Liver (tissue), 9 donors: ENCODE measurements around the gene KRT80. TPM values are rescaled to one million over a fixed set of nuclear protein-coding genes. Genes with fewer than 3 reads are reported as not detected.
A peak's percentile ranks its signal among the peaks of the same experiment; 100 is the strongest.

Source experiments
- DNase-seq: peaks from one replicate; pipeline ENCODE4 v3.0.0-alpha.2; 2017; ENCODE audit warnings: low spot score
- H3K27ac ChIP-seq, 2 donors: one replicate each; pipeline ENCODE4 v1.7.0; 2013; ENCODE audit warnings: inconsistent platforms in 2 of 2, low read length in 2 of 2, control low read depth in 1 of 2, low read depth in 1 of 2, mild to moderate bottlenecking in 1 of 2
- H3K27me3 ChIP-seq, 4 donors: one replicate each; pipeline versions ENCODE4 v1.6.1 to v1.7.0; 2013; ENCODE audit warnings: low read length in 3 of 4, inconsistent platforms in 1 of 4, mild to moderate bottlenecking in 1 of 4, moderate library complexity in 1 of 4; ENCODE audit not compliant: control insufficient read depth in 4 of 4, insufficient read depth in 4 of 4
- H3K36me3 ChIP-seq, 4 donors: one replicate each; pipeline versions ENCODE4 v1.6.1 to v1.7.0; 2013; ENCODE audit warnings: low read length in 3 of 4, mild to moderate bottlenecking in 3 of 4, low read depth in 1 of 4, moderate library complexity in 1 of 4; ENCODE audit not compliant: control insufficient read depth in 4 of 4, insufficient read depth in 3 of 4
- H3K4me1 ChIP-seq, 4 donors: one replicate each; pipeline versions ENCODE4 v1.6.1 to v1.7.0; 2013; ENCODE audit warnings: low read length in 3 of 4, mild to moderate bottlenecking in 3 of 4, moderate library complexity in 1 of 4; ENCODE audit not compliant: control insufficient read depth in 4 of 4, insufficient read depth in 4 of 4
- H3K4me3 ChIP-seq, 3 donors: one replicate each; pipeline versions ENCODE4 v1.6.1 to v1.7.0; 2013; ENCODE audit warnings: low read length in 3 of 3, control low read depth in 1 of 3, low read depth in 1 of 3, mild to moderate bottlenecking in 1 of 3
- H3K9ac ChIP-seq, 2 donors: one replicate each; pipeline ENCODE4 v1.7.0; 2013; ENCODE audit warnings: low read length in 2 of 2, mild to moderate bottlenecking in 2 of 2, moderate library complexity in 2 of 2, control low read depth in 1 of 2, low read depth in 1 of 2
- H3K9me3 ChIP-seq, 4 donors: one replicate each; pipeline versions ENCODE4 v1.6.1 to v1.7.0; 2013; ENCODE audit warnings: low read length in 3 of 4; ENCODE audit not compliant: control insufficient read depth in 4 of 4
- EGR1 ChIP-seq, 2 donors: IDR thresholded peaks; 2 replicates each; pipeline ENCODE4 v1.6.1; 2016 to 2018; ENCODE audit warnings: antibody characterized with exemption in 2 of 2, low read depth in 2 of 2
- HNF4A ChIP-seq, 2 donors: conservative IDR thresholded peaks; 2 replicates each; pipeline ENCODE4 v1.6.1; 2016; ENCODE audit warnings: antibody characterized with exemption in 2 of 2, mild to moderate bottlenecking in 2 of 2
- HNF4G ChIP-seq: IDR thresholded peaks from 2 replicates; pipeline ENCODE4 v1.6.1; 2016; ENCODE audit warnings: antibody characterized with exemption
- JUND ChIP-seq, 2 donors: IDR thresholded peaks; 2 replicates each; pipeline ENCODE4 v1.6.1; 2016; ENCODE audit warnings: antibody characterized with exemption in 2 of 2
- NR2F2 ChIP-seq: IDR thresholded peaks from 2 replicates; pipeline ENCODE4 v1.6.1; 2016; ENCODE audit warnings: antibody characterized with exemption
- RAD21 ChIP-seq, 2 donors: IDR thresholded peaks; 2 replicates each; pipeline ENCODE4 v1.6.1; 2016; ENCODE audit warnings: antibody characterized with exemption in 2 of 2, mild to moderate bottlenecking in 2 of 2
- RXRA ChIP-seq, 2 donors: IDR thresholded peaks; 2 replicates each; pipeline ENCODE4 v1.6.1; 2017 to 2018; ENCODE audit warnings: antibody characterized with exemption in 2 of 2, mild to moderate bottlenecking in 1 of 2
- SP1 ChIP-seq: IDR thresholded peaks from 2 replicates; pipeline ENCODE4 v1.6.1; 2018; ENCODE audit warnings: antibody characterized with exemption, mild to moderate bottlenecking
- TAF1 ChIP-seq: conservative IDR thresholded peaks from 2 replicates; pipeline ENCODE4 v1.6.1; 2016; ENCODE audit warnings: antibody characterized with exemption, mild to moderate bottlenecking
- YY1 ChIP-seq: IDR thresholded peaks from 2 replicates; pipeline ENCODE4 v1.6.1; 2016; ENCODE audit warnings: antibody characterized with exemption, mild to moderate bottlenecking
- WGBS: extraction: QIAGEN DNeasy Blood & Tissue Kit; methylation state at CpG from one replicate; pipeline ENCODE4 v1.1.7; 2013; 5-methylcytosine and 5-hydroxymethylcytosine counted together
- polyA plus RNA-seq, 2 donors: library from polyadenylated mRNA; stranded (reverse) in 1 of 2; unstranded in 1 of 2; fragments of 200-250 nt in 1 of 2; fragments of >200 nt in 1 of 2; fragmentation: Nextera tagmentation in 1 of 2; extraction: Ambion mirVana in 1 of 2; gene quantifications; one replicate each; pipeline versions ENCODE4 v1.2.1 to v1.2.3, GENCODE V29; 2013 to 2015
- total RNA-seq, 2 donors: library from RNA; depleted of rRNA; stranded (reverse); fragments of >200 nt; gene quantifications; one replicate each; pipeline ENCODE4 v1.2.3, GENCODE V29; 2014
- TF ChIP-seq, protein P1 (sequence below): fragments of 150-350 bp; IDR thresholded peaks from 2 replicates; pipeline ENCODE4 v1.5.1; 2017; ENCODE audit warnings: improper control_type of control experiment, low read depth, low read length; ENCODE audit not compliant: missing input control
- TF ChIP-seq, protein P2 (sequence below): IDR thresholded peaks from 2 replicates; pipeline ENCODE4 v1.6.1; 2016; ENCODE audit warnings: antibody characterized with exemption, mild to moderate bottlenecking
- TF ChIP-seq, protein P3 (sequence below): IDR thresholded peaks from 2 replicates; pipeline ENCODE4 v1.6.1; 2016; ENCODE audit warnings: antibody characterized with exemption
- TF ChIP-seq, protein P4 (sequence below): IDR thresholded peaks from 2 replicates; pipeline ENCODE4 v1.6.1; 2016; ENCODE audit warnings: antibody characterized with exemption
- donor health status: healthy.
- donor health status: healthy.
- donor health status: healthy.
- donor health status: healthy.
- donor health status: healthy.

The KRT80 gene
- total and polyA plus RNA-seq, 4 donors: 0.04 to 0.12 (median 0.07) TPM

DNA sequence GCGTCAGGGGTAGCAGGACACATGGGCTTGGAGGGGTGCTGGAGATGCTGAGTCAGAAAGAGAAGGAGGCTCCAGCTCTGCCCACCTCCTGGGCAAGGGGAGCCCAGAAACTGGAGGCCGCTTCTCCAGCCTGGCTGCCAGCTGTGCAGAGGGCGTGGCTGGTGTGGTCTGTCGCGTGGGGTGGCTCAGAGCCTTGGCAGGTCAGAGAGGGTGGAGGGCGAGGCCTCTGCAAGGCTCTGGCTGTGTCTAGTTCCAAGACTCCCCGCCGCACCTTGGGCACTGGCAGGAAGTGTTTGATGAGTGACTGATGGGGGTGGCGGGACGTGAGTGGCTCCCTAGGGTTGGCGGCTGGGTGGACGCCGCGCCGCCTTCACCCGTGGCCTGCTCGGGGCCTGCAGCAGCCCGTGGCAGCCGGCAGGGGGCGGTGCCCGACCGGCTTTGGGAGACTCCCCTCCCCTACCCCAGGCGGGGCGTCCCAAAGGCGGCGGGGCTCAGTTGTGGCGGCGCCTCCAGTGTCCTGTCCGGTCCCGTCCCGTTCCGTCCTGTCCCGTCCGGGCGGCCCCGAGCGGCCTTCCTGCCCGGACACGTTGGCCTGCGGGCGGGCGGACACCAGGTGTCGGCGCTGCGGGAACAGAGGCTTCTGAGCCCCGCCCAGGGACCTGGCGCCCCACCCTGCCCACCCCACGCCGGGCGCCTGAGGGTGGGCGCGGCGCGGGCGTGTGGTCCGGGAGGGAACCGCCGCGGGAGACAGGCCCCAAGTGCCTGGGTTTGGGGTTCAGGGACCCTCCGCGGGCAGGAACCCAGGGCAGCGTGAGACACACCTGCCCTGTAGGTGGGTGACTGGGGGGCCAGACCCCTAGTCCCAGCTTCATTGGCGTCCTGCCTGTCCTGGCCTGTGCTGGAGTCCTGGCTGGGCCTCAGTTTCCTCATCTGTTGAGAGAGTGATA, 39.7 kb downstream of the KRT80 start:
- H3K9ac ChIP-seq: no peak overlapping the region
- no peaks in the 10 kb centered on the region for H3K9me3 ChIP-seq
- H3K27me3 ChIP-seq: no peaks in the 10 kb centered on the region
- peaks cover 0 to 2% (median under 1%) of the 10 kb centered on the region in 4 donors for H3K4me1 ChIP-seq
- 17% methylated on average over 63 of the region's 63 CpGs for WGBS
- DNase-seq: peak; percentile 54
- no peak overlapping the region for H3K27ac ChIP-seq
- peak in 1 of 2 donors; percentile 75 for TF ChIP-seq RAD21 (IDR thresholded peaks at IDR 0.05)
- no peak for TF ChIP-seq EGR1 (IDR thresholded peaks at IDR 0.05; ENCODE audit: low read depth in 2 of 2)
- no peak for TF ChIP-seq HNF4A (conservative IDR thresholded peaks at IDR 0.05)
- TF ChIP-seq, protein P1, sequence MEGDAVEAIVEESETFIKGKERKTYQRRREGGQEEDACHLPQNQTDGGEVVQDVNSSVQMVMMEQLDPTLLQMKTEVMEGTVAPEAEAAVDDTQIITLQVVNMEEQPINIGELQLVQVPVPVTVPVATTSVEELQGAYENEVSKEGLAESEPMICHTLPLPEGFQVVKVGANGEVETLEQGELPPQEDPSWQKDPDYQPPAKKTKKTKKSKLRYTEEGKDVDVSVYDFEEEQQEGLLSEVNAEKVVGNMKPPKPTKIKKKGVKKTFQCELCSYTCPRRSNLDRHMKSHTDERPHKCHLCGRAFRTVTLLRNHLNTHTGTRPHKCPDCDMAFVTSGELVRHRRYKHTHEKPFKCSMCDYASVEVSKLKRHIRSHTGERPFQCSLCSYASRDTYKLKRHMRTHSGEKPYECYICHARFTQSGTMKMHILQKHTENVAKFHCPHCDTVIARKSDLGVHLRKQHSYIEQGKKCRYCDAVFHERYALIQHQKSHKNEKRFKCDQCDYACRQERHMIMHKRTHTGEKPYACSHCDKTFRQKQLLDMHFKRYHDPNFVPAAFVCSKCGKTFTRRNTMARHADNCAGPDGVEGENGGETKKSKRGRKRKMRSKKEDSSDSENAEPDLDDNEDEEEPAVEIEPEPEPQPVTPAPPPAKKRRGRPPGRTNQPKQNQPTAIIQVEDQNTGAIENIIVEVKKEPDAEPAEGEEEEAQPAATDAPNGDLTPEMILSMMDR: peak; percentile 73
- TF ChIP-seq, protein P2, sequence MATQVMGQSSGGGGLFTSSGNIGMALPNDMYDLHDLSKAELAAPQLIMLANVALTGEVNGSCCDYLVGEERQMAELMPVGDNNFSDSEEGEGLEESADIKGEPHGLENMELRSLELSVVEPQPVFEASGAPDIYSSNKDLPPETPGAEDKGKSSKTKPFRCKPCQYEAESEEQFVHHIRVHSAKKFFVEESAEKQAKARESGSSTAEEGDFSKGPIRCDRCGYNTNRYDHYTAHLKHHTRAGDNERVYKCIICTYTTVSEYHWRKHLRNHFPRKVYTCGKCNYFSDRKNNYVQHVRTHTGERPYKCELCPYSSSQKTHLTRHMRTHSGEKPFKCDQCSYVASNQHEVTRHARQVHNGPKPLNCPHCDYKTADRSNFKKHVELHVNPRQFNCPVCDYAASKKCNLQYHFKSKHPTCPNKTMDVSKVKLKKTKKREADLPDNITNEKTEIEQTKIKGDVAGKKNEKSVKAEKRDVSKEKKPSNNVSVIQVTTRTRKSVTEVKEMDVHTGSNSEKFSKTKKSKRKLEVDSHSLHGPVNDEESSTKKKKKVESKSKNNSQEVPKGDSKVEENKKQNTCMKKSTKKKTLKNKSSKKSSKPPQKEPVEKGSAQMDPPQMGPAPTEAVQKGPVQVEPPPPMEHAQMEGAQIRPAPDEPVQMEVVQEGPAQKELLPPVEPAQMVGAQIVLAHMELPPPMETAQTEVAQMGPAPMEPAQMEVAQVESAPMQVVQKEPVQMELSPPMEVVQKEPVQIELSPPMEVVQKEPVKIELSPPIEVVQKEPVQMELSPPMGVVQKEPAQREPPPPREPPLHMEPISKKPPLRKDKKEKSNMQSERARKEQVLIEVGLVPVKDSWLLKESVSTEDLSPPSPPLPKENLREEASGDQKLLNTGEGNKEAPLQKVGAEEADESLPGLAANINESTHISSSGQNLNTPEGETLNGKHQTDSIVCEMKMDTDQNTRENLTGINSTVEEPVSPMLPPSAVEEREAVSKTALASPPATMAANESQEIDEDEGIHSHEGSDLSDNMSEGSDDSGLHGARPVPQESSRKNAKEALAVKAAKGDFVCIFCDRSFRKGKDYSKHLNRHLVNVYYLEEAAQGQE: no peak
- H3K4me3 ChIP-seq: peak overlapping the region in 1 of 3 donors; percentile 38
- no peaks in the 10 kb centered on the region for H3K36me3 ChIP-seq

DNA sequence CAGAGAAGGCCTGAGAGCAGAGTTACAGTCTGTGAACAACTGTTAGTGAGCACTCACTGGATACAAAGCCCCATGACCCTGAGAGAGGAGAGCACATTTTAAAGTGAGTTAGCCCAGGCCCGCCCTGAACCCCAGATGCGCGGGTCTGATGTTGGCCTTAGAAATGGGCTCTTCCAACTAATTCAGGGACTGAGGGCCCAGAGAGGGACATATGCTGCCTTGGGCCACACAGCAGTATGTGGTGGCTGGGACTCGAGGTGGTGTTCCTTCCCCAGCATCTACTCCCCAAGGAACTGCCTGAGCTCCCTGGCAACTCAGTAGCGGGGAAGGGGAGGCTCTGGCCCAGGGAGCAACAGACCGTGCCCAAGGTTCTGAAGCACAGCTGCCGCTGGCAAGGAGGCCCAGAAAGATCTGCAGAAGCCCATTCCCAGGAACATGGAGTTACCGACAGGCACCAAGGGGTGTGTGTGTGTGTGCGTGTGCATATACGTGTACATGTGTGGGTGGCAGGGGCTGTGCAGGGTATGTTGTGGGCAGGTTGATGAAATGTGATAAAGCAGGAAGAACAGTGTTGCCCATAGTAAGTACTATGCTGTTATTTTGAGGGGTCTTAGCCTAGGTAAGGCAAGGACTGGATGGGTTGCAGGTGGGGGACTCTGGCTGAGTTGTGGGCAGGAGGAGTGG, 40.5 kb downstream of the KRT80 start:
- no peak overlapping the region for H3K4me3 ChIP-seq
- no peak overlapping the region for H3K27ac ChIP-seq
- no peaks in the 10 kb centered on the region for H3K27me3 ChIP-seq
- no peaks in the 10 kb centered on the region for H3K9me3 ChIP-seq
- H3K9ac ChIP-seq: no peak overlapping the region
- peaks cover 0 to 2% (median under 1%) of the 10 kb centered on the region in 4 donors for H3K4me1 ChIP-seq
- 92% methylated on average over 10 of the region's 10 CpGs for WGBS
- no peak for DNase-seq
- H3K36me3 ChIP-seq: no peaks in the 10 kb centered on the region
- no peak for TF ChIP-seq RAD21 (IDR thresholded peaks at IDR 0.05)
- TF ChIP-seq HNF4G: no peak
- TF ChIP-seq, protein P2: no peak
- no peak for TF ChIP-seq JUND (IDR thresholded peaks at IDR 0.05)
- TF ChIP-seq NR2F2: no peak
- no peak for TF ChIP-seq RXRA (IDR thresholded peaks at IDR 0.05)
- no peak for TF ChIP-seq HNF4A (conservative IDR thresholded peaks at IDR 0.05)
- TF ChIP-seq SP1: no peak
- TF ChIP-seq, protein P3, sequence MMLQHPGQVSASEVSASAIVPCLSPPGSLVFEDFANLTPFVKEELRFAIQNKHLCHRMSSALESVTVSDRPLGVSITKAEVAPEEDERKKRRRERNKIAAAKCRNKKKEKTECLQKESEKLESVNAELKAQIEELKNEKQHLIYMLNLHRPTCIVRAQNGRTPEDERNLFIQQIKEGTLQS: no peak
- TF ChIP-seq EGR1 (IDR thresholded peaks at IDR 0.05; ENCODE audit: low read depth in 2 of 2): no peak
- TF ChIP-seq YY1: no peak
- no peak for TF ChIP-seq TAF1
- TF ChIP-seq, protein P1: no peak
- TF ChIP-seq, protein P4, sequence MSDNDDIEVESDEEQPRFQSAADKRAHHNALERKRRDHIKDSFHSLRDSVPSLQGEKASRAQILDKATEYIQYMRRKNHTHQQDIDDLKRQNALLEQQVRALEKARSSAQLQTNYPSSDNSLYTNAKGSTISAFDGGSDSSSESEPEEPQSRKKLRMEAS: no peak
